DND-41 (cell line): ENCODE results near the gene TMTC2.

Source experiments
- CTCF ChIP-seq: IDR thresholded peaks from 2 replicates; pipeline ENCODE4 v1.5.1; 2012; ENCODE audit warnings: borderline replicate concordance, low read length, moderate library complexity, mild to moderate bottlenecking; ENCODE audit not compliant: poor library complexity, severe bottlenecking; ENCODE audit errors: extremely low read depth
- EZH2 ChIP-seq: IDR thresholded peaks from 3 replicates; pipeline ENCODE4 v1.6.1; 2012; ENCODE audit warnings: borderline replicate concordance, low read depth, mild to moderate bottlenecking, moderate library complexity, low read length, inconsistent platforms; ENCODE audit not compliant: severe bottlenecking

GRCh38 chr12:82833481-82833880 is 146.8 kb downstream of the TMTC2 start:
- TF ChIP-seq CTCF (no peak), EZH2 (no peak)
